IPS-18c (cell line): ENCODE data around the gene CCIN.
"Not testable (repeated sequence)": the region's sequence is repeated elsewhere in the genome, so short reads cannot be mapped to it uniquely, and the experiment has no call there.

Source experiments
- H3K4me3 ChIP-seq: 2 replicates; pipeline ENCODE4 v1.7.0; 2013; ENCODE audit warnings: low read depth, mild to moderate bottlenecking, low read length, moderate library complexity; ENCODE audit not compliant: insufficient read depth
- H3K9me3 ChIP-seq: one replicate; pipeline ENCODE4 v1.6.1; 2013; ENCODE audit warnings: mild to moderate bottlenecking, low read length, moderate library complexity; ENCODE audit not compliant: control insufficient read depth, insufficient read depth

Gene CCIN

GRCh38 chr9:36151316-36152210 is 17.6 kb upstream of the CCIN start:
- Histone ChIP-seq H3K9me3 (peaks cover 3% of the 10 kb centered on the region), H3K4me3 (no peak overlapping the region)

GRCh38 chr9:36152741-36153438 is 16.3 kb upstream of the CCIN start:
- H3K9me3 ChIP-seq = peaks cover 4% of the 10 kb centered on the region
- no peak overlapping the region for H3K4me3 ChIP-seq

- peaks cover 4% of the 10 kb centered on the region for H3K9me3 ChIP-seq
- H3K4me3 ChIP-seq = no peak overlapping the region
These were observed 15.4 kb upstream of the CCIN start for GRCh38 chr9:36153746-36154145.

- H3K4me3 ChIP-seq = no peak overlapping the region
- H3K9me3 ChIP-seq = peaks cover 4% of the 10 kb centered on the region
These were observed 14.7 kb upstream of the CCIN start for GRCh38 chr9:36154331-36154952.

- H3K9me3 ChIP-seq = peaks cover 4% of the 10 kb centered on the region
These were observed 13.1 kb upstream of the CCIN start for GRCh38 chr9:36156116-36156515.

GRCh38 chr9:36158122-36158521 is 11.1 kb upstream of the CCIN start:
- Histone ChIP-seq H3K4me3 (no peak overlapping the region), H3K9me3 (peaks cover 4% of the 10 kb centered on the region)

More at GRCh38 chr9:36156116-36156515, 13.1 kb upstream of the CCIN start:
- no peak overlapping the region for H3K4me3 ChIP-seq

GRCh38 chr9:36158917-36159316 is 10.3 kb upstream of the CCIN start:
- no peak overlapping the region for H3K4me3 ChIP-seq
- peaks cover 4% of the 10 kb centered on the region for H3K9me3 ChIP-seq

- H3K4me3 ChIP-seq = not testable (repeated sequence)
These were observed 9.7 kb upstream of the CCIN start for GRCh38 chr9:36159509-36159908.

GRCh38 chr9:36160126-36160525 is 9.1 kb upstream of the CCIN start:
- H3K9me3 ChIP-seq, H3K4me3 ChIP-seq: not testable (repeated sequence)

More at GRCh38 chr9:36159509-36159908, 9.7 kb upstream of the CCIN start:
- H3K9me3 ChIP-seq = not testable (repeated sequence)

- H3K9me3 ChIP-seq = peaks cover 4% of the 10 kb centered on the region
- no peak overlapping the region for H3K4me3 ChIP-seq
These were observed 8.0 kb upstream of the CCIN start for GRCh38 chr9:36161187-36161586.

- no peak overlapping the region for H3K4me3 ChIP-seq
- no peaks in the 10 kb centered on the region for H3K9me3 ChIP-seq
These were observed 6.9 kb upstream of the CCIN start for GRCh38 chr9:36162211-36162738.

GRCh38 chr9:36163049-36163785 is 6.0 kb upstream of the CCIN start:
- Histone ChIP-seq H3K4me3 (no peak overlapping the region), H3K9me3 (no peaks in the 10 kb centered on the region)

GRCh38 chr9:36163786-36164170 is 5.4 kb upstream of the CCIN start:
- H3K9me3 ChIP-seq = no peaks in the 10 kb centered on the region
- H3K4me3 ChIP-seq = no peak overlapping the region

- no peaks in the 10 kb centered on the region for H3K9me3 ChIP-seq
- H3K4me3 ChIP-seq = no peak overlapping the region
These were observed 4.8 kb upstream of the CCIN start for GRCh38 chr9:36164372-36164771.

- Histone ChIP-seq H3K4me3 (no peak overlapping the region), H3K9me3 (no peaks in the 10 kb centered on the region)
These were observed 4.2 kb upstream of the CCIN start for GRCh38 chr9:36164989-36165388.

GRCh38 chr9:36165826-36166167 is 3.4 kb upstream of the CCIN start:
- Histone ChIP-seq H3K9me3 (no peaks in the 10 kb centered on the region), H3K4me3 (no peak overlapping the region; the same call in 1 of the 2 replicates)
